GM12891 (cell line): ENCODE results near the gene TMEM190.

Experiments
- DNase-seq: peaks from one replicate; pipeline ENCODE4 v3.0.0; 2011; ENCODE audit warnings: low spot score; ENCODE audit not compliant: insufficient read length
- FAIRE-seq: peaks from 2 replicates; lab custom pipeline; 2011; peaks lifted over from hg19 to GRCh38; lab: Jason Lieb, UNC
- PAX5 ChIP-seq: IDR thresholded peaks from 2 replicates; pipeline ENCODE4 v1.6.1; 2011; ENCODE audit warnings: low read length, moderate library complexity, mild to moderate bottlenecking; ENCODE audit not compliant: insufficient read depth, severe bottlenecking
- POLR2A ChIP-seq: IDR thresholded peaks from 2 replicates; pipeline ENCODE4 v1.6.1; 2011; ENCODE audit warnings: low read depth, low read length, control low read depth
- POLR2AphosphoS5 ChIP-seq: IDR thresholded peaks from 2 replicates; pipeline ENCODE4 v1.6.1; 2011; ENCODE audit warnings: low read depth, low read length, control low read depth
- POU2F2 ChIP-seq: IDR thresholded peaks from 2 replicates; pipeline ENCODE4 v1.6.1; 2011; ENCODE audit warnings: low read depth, mild to moderate bottlenecking, control low read depth, low read length, moderate library complexity
- SPI1 ChIP-seq: IDR thresholded peaks from 2 replicates; pipeline ENCODE4 v1.6.1; 2011; ENCODE audit warnings: low read depth, low read length, control low read depth
- TAF1 ChIP-seq: IDR thresholded peaks from 2 replicates; pipeline ENCODE4 v1.6.1; 2011; ENCODE audit warnings: low read depth, low read length, control low read depth

TMEM190 gene

GRCh38 chr19:55350620-55351315 lies 25.9 kb upstream of the TMEM190 start:
- DNase-seq (no peak), FAIRE-seq (no peak)
- TF ChIP-seq SPI1 (no peak), POU2F2 (no peak), POLR2AphosphoS5 (no peak)

- no peak for TF ChIP-seq POLR2A
- no peak for TF ChIP-seq PAX5
- no peak for TF ChIP-seq TAF1
- no peak for TF ChIP-seq POU2F2
- TF ChIP-seq SPI1: no peak
- TF ChIP-seq POLR2AphosphoS5: no peak
- FAIRE-seq: no peak
Measured at GRCh38 chr19:55352040-55352439, 24.6 kb upstream of the TMEM190 start.

DNA sequence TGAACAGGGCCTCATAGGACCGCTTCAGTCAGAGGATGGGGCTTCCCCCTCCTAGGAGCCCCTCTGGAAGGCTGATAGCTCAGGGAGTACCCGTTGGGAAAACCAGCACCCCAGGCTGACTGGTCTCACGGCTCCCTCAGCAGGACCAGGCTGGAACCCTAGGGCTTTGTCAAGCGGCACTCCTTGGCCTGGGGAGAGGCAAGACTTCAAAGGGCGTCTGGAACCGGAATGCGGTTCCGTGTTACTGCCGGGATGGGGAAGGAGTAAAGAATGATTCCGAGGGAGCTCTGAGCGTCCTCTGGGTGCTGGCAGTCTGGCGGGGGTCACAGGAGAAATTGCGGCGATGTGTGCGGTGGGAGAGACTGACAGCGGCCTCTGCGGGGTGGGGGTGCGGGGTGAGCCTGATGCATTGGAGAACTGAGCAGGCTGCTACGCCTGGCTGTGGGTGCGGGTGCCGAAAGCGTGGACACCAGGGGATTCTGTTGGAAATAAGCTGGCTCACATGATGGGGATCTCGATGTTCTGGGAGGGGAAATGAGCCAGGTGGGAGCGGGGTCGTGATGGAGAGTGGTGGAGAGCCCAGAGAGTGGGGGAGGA lies 24.0 kb upstream of the TMEM190 start:
- TF ChIP-seq POLR2AphosphoS5 (no peak), POLR2A (no peak), POU2F2 (no peak), PAX5 (no peak), TAF1 (no peak), SPI1 (no peak)
- DNase-seq: no peak
- FAIRE-seq: no peak

More at GRCh38 chr19:55352040-55352439, 24.6 kb upstream of the TMEM190 start:
- DNase-seq: no peak

- DNase-seq (no peak), FAIRE-seq (peak; percentile 5)
- no peak for TF ChIP-seq POLR2AphosphoS5
- TF ChIP-seq TAF1: no peak
- TF ChIP-seq POLR2A: no peak
- TF ChIP-seq SPI1: no peak
- no peak for TF ChIP-seq POU2F2
- TF ChIP-seq PAX5: no peak
Measured at GRCh38 chr19:55353356-55353802, 23.2 kb upstream of the TMEM190 start.

DNA sequence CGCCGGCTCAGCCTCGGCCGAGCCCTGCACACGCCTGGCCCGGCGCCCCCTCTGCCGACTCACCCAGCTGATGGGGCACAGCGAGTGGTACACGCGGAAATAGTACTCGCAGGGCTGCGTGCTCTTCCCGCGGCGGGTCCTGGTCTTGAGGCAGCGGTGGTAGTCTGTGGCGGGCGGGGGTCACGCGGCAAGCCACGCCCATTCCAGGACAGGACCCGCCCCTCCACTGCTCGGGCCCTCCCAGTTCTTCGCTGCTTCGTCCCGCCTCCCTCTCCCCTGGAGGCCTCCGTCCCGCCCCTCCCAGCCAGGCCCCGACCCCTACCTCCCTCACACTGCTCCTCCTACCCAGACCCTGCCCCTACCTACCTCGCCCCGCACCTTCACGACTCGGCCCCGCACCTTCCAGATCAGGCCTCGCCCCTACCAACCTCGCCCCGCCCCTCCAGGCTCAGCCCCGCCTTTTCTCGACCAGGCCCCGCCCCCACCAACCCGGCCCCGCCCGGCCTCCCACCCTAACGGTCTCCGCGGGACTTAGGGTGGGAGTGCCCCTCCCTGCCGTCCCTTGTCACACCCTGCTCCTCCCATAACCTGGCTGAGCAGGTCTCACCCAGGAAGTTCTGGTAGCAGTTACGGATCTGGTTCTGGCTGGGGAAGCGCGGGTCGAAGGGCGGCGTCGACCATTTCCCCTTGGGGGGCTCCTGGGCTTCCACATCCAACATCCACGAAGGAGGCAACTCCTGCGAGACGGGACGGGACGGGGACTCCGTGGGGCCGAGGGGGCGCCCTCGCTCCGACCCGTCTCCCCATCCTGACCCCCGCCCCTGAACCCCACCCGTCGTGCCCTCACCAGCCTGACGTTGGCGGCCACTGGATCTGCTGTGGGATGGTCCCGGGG lies 22.6 kb upstream of the TMEM190 start:
- DNase-seq (peak; percentile 95), FAIRE-seq (peak; percentile 63)
- TF ChIP-seq SPI1: no peak
- no peak for TF ChIP-seq TAF1
- TF ChIP-seq POLR2A: no peak
- TF ChIP-seq POU2F2: no peak
- TF ChIP-seq POLR2AphosphoS5: no peak
- no peak for TF ChIP-seq PAX5

GRCh38 chr19:55354698-55355212 lies 21.9 kb upstream of the TMEM190 start, which contains the start of gene COX6B2:
Gene COX6B2, minus strand, starts transcription at chr19:55354719. Its CDS starts 198 bp downstream, at chr19:55354521.
- no peak for FAIRE-seq
- DNase-seq: no peak

DNA sequence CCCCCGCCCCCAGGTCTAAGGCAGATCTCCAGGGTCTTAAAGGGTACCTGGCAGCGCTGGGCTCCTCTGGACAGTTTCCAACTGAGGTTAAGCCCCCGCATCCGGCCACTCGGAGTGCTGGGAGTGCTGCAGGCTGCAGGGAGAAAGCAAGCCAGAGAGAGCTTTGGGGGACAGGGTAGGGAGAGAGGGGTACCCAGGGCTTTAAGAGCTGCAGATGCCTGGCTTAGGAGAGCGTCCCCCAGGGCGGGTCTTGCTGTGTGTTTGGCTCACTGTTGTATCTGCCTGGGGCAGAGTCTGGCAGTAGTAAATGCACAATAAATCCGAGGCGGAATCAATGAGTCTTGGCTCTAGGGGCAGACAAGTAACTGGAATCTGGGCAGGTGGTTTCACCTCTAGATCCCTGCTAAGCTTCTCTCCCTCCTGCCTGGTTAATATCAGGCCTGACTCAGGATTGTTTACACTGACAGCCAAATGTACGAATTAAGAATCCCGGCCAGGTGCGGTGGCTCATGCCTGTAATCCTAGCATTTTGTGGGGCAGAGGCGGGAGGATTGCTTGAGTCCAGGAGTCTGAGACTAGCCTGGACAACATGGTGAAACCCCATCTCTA lies 21.3 kb upstream of the TMEM190 start:
- no peak for TF ChIP-seq POLR2AphosphoS5
- TF ChIP-seq POLR2A: no peak
- TF ChIP-seq TAF1: no peak
- no peak for TF ChIP-seq POU2F2
- TF ChIP-seq SPI1: no peak
- TF ChIP-seq PAX5: no peak
- DNase-seq: no peak
- FAIRE-seq: no peak

More at GRCh38 chr19:55354698-55355212, 21.9 kb upstream of the TMEM190 start, which contains the start of gene COX6B2:
- TF ChIP-seq PAX5 (no peak), POLR2AphosphoS5 (no peak), SPI1 (no peak), TAF1 (no peak), POLR2A (no peak), POU2F2 (no peak)

DNA sequence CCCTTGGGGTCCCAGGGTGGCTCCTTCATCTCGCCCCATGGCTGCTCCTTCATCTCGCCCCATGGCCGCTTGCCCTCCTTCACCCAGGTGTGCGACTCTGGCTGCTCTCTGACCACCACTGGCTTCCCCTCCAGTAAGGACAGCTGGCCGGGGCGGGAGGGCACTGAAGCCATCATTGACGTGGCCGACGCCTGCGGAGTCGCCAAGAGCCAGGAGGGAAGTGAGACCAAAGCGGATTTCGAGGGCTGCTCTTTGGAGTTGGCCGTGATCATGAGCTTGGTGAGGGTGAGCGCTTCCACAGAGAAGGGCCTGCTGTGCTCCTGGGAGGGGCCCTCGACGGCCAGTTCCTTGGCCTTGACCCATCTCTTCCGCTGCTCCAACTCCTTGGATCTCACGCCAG lies 18.1 kb upstream of the TMEM190 start:
- FAIRE-seq (no peak), DNase-seq (no peak)
- TF ChIP-seq POU2F2 (no peak), TAF1 (no peak), POLR2AphosphoS5 (no peak), PAX5 (no peak), SPI1 (no peak), POLR2A (no peak)
